ENCODE results near the gene ATP6AP2. TPM values are rescaled to one million over a fixed set of nuclear protein-coding genes. Genes with fewer than 3 reads are reported as not detected.

ATP6AP2 gene
- total and polyA plus RNA-seq, 2 of the 8 experiments (the other 6 are each of a cell fraction or from before 2014, with no cell fraction given): 66.0 to 86.2 TPM

DNA sequence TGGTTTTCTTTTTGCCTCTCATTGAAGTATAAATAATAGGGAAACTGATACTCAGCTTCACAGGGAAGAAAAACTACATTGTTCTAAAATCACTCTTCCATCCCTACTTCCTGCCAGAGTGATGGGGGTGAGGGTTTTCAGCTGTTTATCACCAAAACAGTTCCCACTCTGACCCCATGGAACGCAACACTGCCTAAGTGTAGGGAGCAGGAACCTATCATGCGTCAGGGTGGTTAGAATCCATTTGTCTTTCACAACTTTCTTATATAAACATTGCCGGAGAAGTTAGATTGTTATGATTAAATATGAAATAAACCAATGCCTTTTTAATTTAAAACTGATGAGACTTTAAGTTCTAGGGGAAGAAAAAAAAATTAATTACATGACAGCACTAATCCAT is 26.6 kb downstream of the ATP6AP2 start:
- Histone ChIP-seq H3K23ac (ENCODE audit: insufficient read length) (no peak overlapping the region), H2BK12ac (ENCODE audit: low read depth, low read length) (no peak overlapping the region), H3K27ac (ENCODE audit: low read depth, low read length) (no peak overlapping the region), H3K79me1 (ENCODE audit: low read depth, low read length) (no peaks in the 10 kb centered on the region), H3K79me2 (ENCODE audit: control insufficient read depth in 1 of 2, insufficient read depth in 2 of 2, low read length in 2 of 2) (no peaks in the 10 kb centered on the region), H3K9ac (replicated peaks in 1 of 4; ENCODE audit: extremely low read depth in 1 of 4, low read depth in 3 of 4, low read length in 3 of 4) (no peak overlapping the region), H3K4me1 (replicated peaks in 1 of 4; ENCODE audit: control insufficient read depth in 3 of 4, insufficient read depth in 4 of 4, low read length in 3 of 4) (no peaks in the 10 kb centered on the region), H2BK20ac (ENCODE audit: low read length) (no peak overlapping the region), H2BK120ac (replicated peaks; ENCODE audit: low read depth, low read length) (no peak overlapping the region), H3K14ac (ENCODE audit: insufficient read length) (no peak overlapping the region), H3K4ac (replicated peaks; ENCODE audit: insufficient read length, low read depth, low read length) (no peak overlapping the region), H3K23me2 (ENCODE audit: low read depth, low read length) (no peaks in the 10 kb centered on the region), H2AK5ac (ENCODE audit: low read depth, low read length) (no peak overlapping the region), H3K4me3 (ENCODE audit: extremely low read depth in 1 of 4, insufficient read depth in 2 of 4, low read depth in 3 of 4, low read length in 4 of 4) (no peak overlapping the region), H3K36me3 (ENCODE audit: control insufficient read depth in 2 of 4, insufficient read depth in 4 of 4, low read length in 3 of 4) (no peaks in the 10 kb centered on the region; a peak in 1 of 8 replicates), H4K8ac (ENCODE audit: extremely low read depth, insufficient read depth, low read length) (no peak overlapping the region), H3K4me2 (ENCODE audit: insufficient read depth in 1 of 2, low read depth in 2 of 2, low read length in 2 of 2) (no peak overlapping the region), H4K91ac (replicated peaks; ENCODE audit: insufficient read length, low read length) (no peak overlapping the region), H2AFZ (ENCODE audit: low read length) (no peak overlapping the region), H3K9me3 (ENCODE audit: insufficient read depth in 2 of 2, low read depth in 1 of 2, low read length in 1 of 2) (no peaks in the 10 kb centered on the region), H4K5ac (ENCODE audit: insufficient read length, low read depth, low read length) (no peak overlapping the region), H2BK15ac (ENCODE audit: low read length) (no peak overlapping the region), H3K18ac (ENCODE audit: extremely low read depth, low read length) (no peak overlapping the region), H3K27me3 (replicated peaks in 1 of 4; ENCODE audit: control insufficient read depth in 3 of 4, extremely low read depth in 1 of 4, insufficient read depth in 3 of 4, low read length in 3 of 4) (no peaks in the 10 kb centered on the region), H3K56ac (replicated peaks; ENCODE audit: insufficient read length, low read depth, low read length) (no peak overlapping the region), H4K20me1 (replicated peaks in 1 of 2; ENCODE audit: control insufficient read depth in 1 of 2, insufficient read depth in 2 of 2, low read length in 2 of 2) (no peaks in the 10 kb centered on the region), H2BK5ac (ENCODE audit: low read depth, low read length) (no peak overlapping the region)
- no peak for FAIRE-seq
- ChIA-PET POLR2A (ENCODE audit: partially characterized antibody) (no interaction called here), CTCF (ENCODE audit: partially characterized antibody) (no interaction called here)
- 100% methylated on average over 2 of the region's 3 CpGs; no CpG with 5 or more reads in 1 of the 2 experiments for WGBS, 2 experiments (ENCODE audit: extremely low coverage in 1 of 2, insufficient coverage in 1 of 2, insufficient read length in 1 of 2, insufficient replicate concordance in 2 of 2, low coverage in 1 of 2, low lambda C conversion rate in 2 of 2, missing lambda C conversion rate in 1 of 2)
- DNase-seq (ENCODE audit: low read depth in 1 of 2, low spot score in 2 of 2): no peak
- TF ChIP-seq CHD7 (IDR thresholded peaks at IDR 0.05; ENCODE audit: insufficient replicate concordance, low read length): no peak
